GM12873 (cell line): Measurements from ENCODE around the gene KLHDC8B.
A peak's percentile ranks its signal among the peaks of the same experiment; 100 is the strongest.

Experiments used
- TF ChIP-seq, protein P1 (sequence below): IDR thresholded peaks from 2 replicates; pipeline ENCODE4 v1.5.1; 2012; ENCODE audit warnings: low read depth, mild to moderate bottlenecking, moderate library complexity, low read length, control low read depth; ENCODE audit not compliant: insufficient read depth; ENCODE audit errors: missing control alignments

The KLHDC8B gene

DNA sequence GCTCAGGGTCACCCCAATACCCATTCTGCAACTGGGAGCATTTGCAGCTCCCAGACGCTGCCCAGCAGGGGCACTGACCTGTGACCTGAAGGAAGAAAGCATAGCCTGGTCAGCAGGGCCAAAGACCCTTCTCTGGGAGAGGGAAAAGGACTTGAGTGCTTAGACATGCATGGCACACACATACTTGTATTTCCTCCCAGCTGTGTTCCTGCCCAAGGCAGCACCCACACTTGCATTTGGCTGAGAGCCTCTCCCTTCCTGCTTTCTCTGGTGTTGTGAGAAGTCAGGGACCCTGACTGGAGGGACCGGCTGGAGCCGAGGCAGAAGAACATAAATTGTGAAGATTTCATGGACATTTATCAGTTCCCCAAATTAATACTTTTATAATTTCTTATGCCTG, 31.3 kb upstream of the KLHDC8B start:
- TF ChIP-seq, protein P1, sequence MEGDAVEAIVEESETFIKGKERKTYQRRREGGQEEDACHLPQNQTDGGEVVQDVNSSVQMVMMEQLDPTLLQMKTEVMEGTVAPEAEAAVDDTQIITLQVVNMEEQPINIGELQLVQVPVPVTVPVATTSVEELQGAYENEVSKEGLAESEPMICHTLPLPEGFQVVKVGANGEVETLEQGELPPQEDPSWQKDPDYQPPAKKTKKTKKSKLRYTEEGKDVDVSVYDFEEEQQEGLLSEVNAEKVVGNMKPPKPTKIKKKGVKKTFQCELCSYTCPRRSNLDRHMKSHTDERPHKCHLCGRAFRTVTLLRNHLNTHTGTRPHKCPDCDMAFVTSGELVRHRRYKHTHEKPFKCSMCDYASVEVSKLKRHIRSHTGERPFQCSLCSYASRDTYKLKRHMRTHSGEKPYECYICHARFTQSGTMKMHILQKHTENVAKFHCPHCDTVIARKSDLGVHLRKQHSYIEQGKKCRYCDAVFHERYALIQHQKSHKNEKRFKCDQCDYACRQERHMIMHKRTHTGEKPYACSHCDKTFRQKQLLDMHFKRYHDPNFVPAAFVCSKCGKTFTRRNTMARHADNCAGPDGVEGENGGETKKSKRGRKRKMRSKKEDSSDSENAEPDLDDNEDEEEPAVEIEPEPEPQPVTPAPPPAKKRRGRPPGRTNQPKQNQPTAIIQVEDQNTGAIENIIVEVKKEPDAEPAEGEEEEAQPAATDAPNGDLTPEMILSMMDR = no peak

DNA sequence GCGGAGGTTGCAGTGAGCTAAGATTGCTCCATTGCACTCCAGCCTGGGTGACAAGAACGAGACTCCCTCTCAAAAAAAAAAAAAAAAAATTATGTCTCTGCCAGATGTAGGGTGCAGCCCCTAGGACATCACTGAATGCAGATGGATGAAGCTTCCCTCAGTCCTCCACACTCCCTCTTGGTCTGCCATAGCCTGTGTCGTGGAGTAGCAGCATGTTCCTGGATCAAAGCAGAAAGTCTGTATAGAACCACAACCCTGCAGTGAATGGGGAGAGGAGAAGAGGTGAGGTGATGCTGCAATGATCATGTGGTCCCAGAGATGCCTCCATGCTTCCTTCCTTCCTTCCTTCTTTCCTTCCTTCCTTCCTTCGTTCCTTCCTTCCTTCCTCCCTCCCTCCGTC, 23.2 kb upstream of the KLHDC8B start:
- TF ChIP-seq, protein P1 = no peak

DNA sequence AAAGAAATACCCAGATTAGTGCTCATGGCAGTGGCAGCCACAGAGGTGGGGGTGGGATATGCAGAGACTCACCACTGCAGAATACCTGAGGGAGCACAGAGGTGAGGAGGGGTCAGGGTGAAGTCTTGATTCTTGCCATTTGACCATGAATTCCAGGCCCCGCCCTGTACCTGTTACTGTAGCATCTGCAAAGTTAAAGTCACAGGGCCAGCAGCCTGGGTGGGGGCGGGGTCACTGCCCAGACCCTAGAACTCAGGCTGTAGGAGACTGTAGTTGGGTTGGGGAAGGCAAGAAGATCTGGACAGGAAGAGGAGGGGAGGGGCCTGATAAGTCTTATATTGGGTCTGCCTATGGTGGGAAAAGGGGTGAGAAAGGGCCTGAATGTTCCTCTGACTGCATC, 19.8 kb upstream of the KLHDC8B start:
- TF ChIP-seq, protein P1 = no peak

DNA sequence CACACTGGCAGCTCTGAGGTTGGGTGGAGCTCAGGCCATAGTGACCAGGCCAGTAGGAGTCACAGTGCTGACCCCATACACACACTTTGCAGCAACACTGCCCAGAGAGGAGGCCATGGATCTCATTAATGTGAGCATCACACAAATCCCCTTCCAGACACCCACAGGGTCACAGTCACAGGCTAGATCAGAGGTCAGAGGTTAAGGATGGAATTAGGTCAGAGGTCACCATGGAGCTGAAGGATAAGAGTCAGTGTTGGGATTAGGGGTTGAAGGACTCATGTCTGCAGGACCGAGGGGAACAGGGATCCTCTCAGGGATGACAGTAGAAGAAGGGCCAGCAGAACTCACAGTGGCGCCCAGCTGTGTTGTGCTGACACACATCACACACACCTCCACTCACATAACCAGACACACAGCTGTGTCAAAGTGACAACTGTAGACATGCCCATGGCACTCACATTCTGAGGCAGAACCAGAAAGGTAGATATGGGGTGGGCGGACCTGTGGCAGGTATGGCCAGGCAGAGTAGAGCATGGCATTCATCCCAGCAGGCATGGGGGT, 18.0 kb upstream of the KLHDC8B start:
- TF ChIP-seq, protein P1 = no peak

DNA sequence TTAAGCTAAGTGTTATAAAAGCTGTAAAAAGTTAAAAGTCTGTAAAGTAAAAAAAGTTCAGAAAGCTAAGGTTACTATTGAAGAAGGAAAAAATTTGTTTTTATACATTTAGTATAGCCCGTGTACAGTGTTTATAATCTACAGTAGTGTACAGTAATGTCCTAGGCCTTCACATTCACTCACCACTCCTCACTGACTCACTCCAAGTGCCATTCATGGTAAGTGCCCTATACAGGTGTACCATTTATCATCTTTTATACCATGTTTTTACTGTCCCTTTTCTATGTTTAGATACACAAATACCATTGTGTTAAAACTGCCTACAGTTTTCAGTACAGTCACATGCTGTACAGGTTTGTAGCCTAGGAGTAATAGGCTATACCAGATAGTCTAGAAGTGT, 14.1 kb upstream of the KLHDC8B start:
- TF ChIP-seq, protein P1 = no peak

DNA sequence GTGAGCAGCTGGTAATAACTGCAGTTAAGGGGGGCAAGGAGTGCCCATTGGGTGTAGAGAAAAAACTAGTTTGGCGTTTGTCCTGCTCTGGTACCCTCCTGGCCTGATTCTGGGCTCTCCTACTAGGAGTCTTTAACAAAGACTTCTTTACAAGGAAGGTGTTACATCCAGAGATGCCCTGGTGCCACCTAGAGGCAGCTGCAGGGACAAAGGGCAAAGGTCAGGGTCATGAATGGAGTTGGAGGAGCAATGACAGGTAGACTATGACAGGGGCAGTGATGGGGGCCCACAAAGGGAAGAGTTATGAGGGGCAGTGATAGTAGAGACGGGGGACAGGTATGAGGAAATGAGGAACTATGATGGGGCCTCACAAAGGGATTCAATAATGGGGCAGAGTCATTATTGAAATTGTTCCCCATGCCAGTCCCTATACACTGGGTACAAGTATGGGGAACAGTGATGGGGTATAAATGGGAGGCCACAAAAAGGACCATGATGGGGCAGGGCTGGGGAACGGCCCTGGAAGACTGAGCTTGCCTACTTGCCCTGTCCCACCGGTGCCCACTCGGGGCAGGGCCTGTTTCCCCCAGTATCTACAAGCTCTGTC, 13.2 kb upstream of the KLHDC8B start:
- TF ChIP-seq, protein P1 = peak; percentile 70

DNA sequence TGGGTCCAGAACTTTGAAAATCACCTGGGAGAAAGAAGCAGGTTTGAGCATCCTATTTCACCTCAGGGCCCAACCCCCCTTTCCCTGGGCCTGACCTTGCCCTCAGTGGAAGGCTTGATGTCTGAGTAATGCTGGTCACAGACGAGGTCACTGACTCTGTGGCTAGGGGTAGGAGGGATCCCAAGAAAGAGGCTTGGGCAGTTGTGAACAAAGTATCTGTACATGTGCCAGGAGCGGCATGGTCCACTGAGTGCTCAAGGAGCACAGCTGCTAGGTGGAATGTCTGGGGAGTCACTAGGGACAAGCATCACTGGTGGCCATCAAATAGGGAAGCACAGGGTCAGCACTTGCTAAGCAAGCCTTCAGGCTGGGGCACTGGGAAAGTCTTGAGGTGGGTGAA, 12.6 kb upstream of the KLHDC8B start:
- TF ChIP-seq, protein P1 = no peak
